Tracheal epithelial cell (primary cell): ENCODE measurements around the gene G3BP1. TPM values are rescaled to one million over a fixed set of nuclear protein-coding genes. Genes with fewer than 3 reads are reported as not detected.

Experiments used
- total RNA-seq: library from RNA; depleted of rRNA; stranded (reverse); fragments of >200 nt; gene quantifications from 2 replicates; pipeline ENCODE4 v1.2.1, GENCODE V29; 2014

G3BP1 gene
- total RNA-seq = 267 and 277 TPM in 2 replicates

GRCh38 chr5:151771259-151772028 lies at the start of gene G3BP1:
TSS of gene G3BP1 (plus strand) at chr5:151771954. CDS start at chr5:151786621, 14,667 bp downstream.

DNA sequence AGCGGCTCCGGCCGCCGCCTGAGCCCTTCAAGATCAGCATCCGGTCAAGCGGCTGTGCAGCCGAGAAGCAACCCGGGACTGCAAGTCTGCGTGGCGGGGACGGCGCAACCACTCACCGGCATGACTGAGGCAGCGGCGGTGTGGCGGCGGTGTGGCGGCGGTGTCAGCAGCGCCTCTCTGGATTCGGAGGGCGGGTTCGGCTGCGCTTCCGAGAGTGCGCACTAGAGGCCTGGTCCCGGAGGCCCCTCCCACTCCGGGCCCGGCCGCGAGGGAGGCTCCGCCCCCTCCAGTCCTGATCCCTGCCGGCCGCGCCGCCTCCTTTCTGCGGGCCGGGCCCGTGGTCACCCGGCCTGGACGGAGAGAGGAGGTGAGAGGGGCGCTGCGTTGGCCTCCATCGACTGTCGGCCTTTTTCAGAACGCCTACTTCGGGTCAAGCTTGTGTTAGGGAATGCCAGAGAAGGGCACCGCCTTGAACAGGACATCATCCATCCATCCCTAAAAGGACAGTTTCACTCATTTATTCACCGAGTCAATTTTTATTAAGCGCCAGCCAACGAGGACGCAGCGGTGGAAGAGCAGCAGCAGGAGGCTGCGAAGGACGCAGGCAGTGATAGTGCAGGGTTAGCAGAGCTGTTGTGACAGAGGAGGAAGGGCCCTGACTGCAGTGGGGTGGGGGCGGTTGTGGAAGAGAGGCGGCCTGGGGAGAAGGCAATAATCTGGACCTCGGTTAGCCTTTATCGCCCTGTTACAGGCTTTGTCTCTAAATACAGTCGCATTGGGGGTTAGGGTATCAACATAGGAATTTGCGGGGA lies 13.1 kb upstream of the G3BP1 start, which contains the start of gene ATOX1:
Gene ATOX1, minus strand, starts transcription at position 202 of the 812 bp plus-strand sequence. Its CDS starts 80 bp downstream, at position 122.

Other genes starting within 250 kb of the G3BP1 start
- 88.4 and 139 TPM in 2 replicates for gene FAT2, start 180.6 kb upstream of the G3BP1 start, total RNA-seq
- 1.5 and 54.2 TPM in 2 replicates for gene SPARC, start 85.0 kb upstream of the G3BP1 start, total RNA-seq
- 45.8 and 55.2 TPM in 2 replicates for gene ATOX1, start 13.3 kb upstream of the G3BP1 start, total RNA-seq
- not detected in 2 replicates for gene GLRA1, start 152.9 kb downstream of the G3BP1 start, total RNA-seq